ENCODE data around the gene FAM117A. TPM values are rescaled to one million over a fixed set of nuclear protein-coding genes. Genes with fewer than 3 reads are reported as not detected.

Gene FAM117A
- total and polyA plus RNA-seq, 2 donors (not counting 3 experiments of a cell fraction or from before 2014, with no cell fraction given) = 12.2 to 24.1 TPM

GRCh38 chr17:49691677-49692191 lies 72.2 kb downstream of the FAM117A start:
- CTCF ChIA-PET = interaction anchor here (0.7 to 24.3 kb wide), 14 partner anchors 10 to 305 kb away, joined by 3 to 786 read pairs (median 4); partner anchors contain the start of genes NXPH3 and SPOP
- Histone ChIP-seq H3K9me3 (replicated peaks; ENCODE audit: control insufficient read depth, insufficient read depth, low read length) (no peaks in the 10 kb centered on the region), H3K4me1 (ENCODE audit: control insufficient read depth, extremely low read depth, insufficient read depth, low read length) (peaks cover 44% of the 10 kb centered on the region), H3K4me2 (ENCODE audit: insufficient read depth, low read length) (no peak overlapping the region), H3K9ac (replicated peaks; ENCODE audit: extremely low read depth, insufficient read depth, low read length) (no peak overlapping the region), H4K20me1 (replicated peaks; ENCODE audit: control insufficient read depth, extremely low read depth, insufficient read depth, low read length) (no peaks in the 10 kb centered on the region), H3K9me1 (replicated peaks; ENCODE audit: control insufficient read depth, extremely low read depth, insufficient read depth, low read length) (no peaks in the 10 kb centered on the region), H2AFZ (ENCODE audit: low read depth, low read length) (peak overlapping the region; percentile 7), H3K4me3 (replicated peaks in 1 of 3; ENCODE audit: insufficient read depth in 1 of 3, low read depth in 1 of 3, low read length in 3 of 3) (no peak overlapping the region), H3K79me2 (ENCODE audit: control insufficient read depth, insufficient read depth, low read length) (no peaks in the 10 kb centered on the region), H3K27me3 (ENCODE audit: control insufficient read depth in 2 of 2, insufficient read depth in 2 of 2, low read length in 2 of 2) (no peaks in the 10 kb centered on the region), H3K36me3 (ENCODE audit: control insufficient read depth in 2 of 2, extremely low read depth in 1 of 2, insufficient read depth in 2 of 2, low read length in 2 of 2) (no peaks in the 10 kb centered on the region), H3K27ac (ENCODE audit: insufficient read depth, low read depth, low read length) (no peak overlapping the region)
- dilution Hi-C loops (cut with MboI; ENCODE audit: extremely low pct_ligation_motif_present, low sequenced_read_pairs) (no loop called here), intact Hi-C loops (cut with micrococcal nuclease) (no loop called here)
- no peak for DNase-seq (ENCODE audit: low read depth, low spot score)
- no peak for TF ChIP-seq EZH2 (IDR thresholded peaks at IDR 0.05; ENCODE audit: borderline replicate concordance, low read depth, low read length, severe bottlenecking)
- TF ChIP-seq POLR2AphosphoS5 (IDR thresholded peaks at IDR 0.05; ENCODE audit: insufficient read depth, low read depth, low read length) = no peak
- TF ChIP-seq POLR2A (IDR thresholded peaks at IDR 0.05; ENCODE audit: low read depth, low read length) = no peak
- no peak for TF ChIP-seq FOS (IDR thresholded peaks at IDR 0.05; ENCODE audit: borderline replicate concordance, insufficient read depth, low read length)
- no peak for TF ChIP-seq CTCF (IDR thresholded peaks at IDR 0.05; ENCODE audit: extremely low read depth in 1 of 2, insufficient read depth in 1 of 2, low read depth in 1 of 2, low read length in 2 of 2)
- no peak for TF ChIP-seq MYC (IDR thresholded peaks at IDR 0.05; ENCODE audit: low read depth, low read length)
- no peak for TF ChIP-seq GATA2 (IDR thresholded peaks at IDR 0.05; ENCODE audit: insufficient read depth, insufficient read length, low read depth, low read length)
- no peak for TF ChIP-seq MAX (IDR thresholded peaks at IDR 0.05; ENCODE audit: insufficient read depth, insufficient read length)
- TF ChIP-seq JUN (IDR thresholded peaks at IDR 0.05; ENCODE audit: borderline replicate concordance, insufficient read depth, insufficient read length, low read depth) = no peak
- no TSS peak for BruUV-seq (replicated peaks)
- POLR2A ChIA-PET = interaction anchor here (1.0 kb wide), 1 partner anchor 14 kb away, joined by 3 read pairs; the partner anchor contains the start of gene SPOP
- FAIRE-seq = no peak

All from endothelial cell of umbilical vein (primary cell).